Measurements from ENCODE around the gene TDRD12.

GRCh38 chr19:32676895-32677359 is 42.6 kb upstream of the TDRD12 start:
- TF ChIP-seq CTCF (IDR thresholded peaks at IDR 0.05) (no peak), POLR2AphosphoS5 (IDR thresholded peaks at IDR 0.05) (no peak), POLR2A (IDR thresholded peaks at IDR 0.05) (no peak), EP300 (IDR thresholded peaks at IDR 0.05; ENCODE audit: low read depth) (no peak)
